Measurements from ENCODE around the gene RPS6KA5.

Gene RPS6KA5

GRCh38 chr14:91062600-91062999, 2.2 kb upstream of the RPS6KA5 start:
- H3K9me2 ChIP-seq (ENCODE audit: low read depth, low read length) = no peaks in the 10 kb centered on the region
- no peaks in the 10 kb centered on the region for H3K27me3 ChIP-seq (ENCODE audit: insufficient read depth, low read length)
- H3K4me2 ChIP-seq (ENCODE audit: low read length) = no peak overlapping the region
- no peak for TF ChIP-seq EZH2 (IDR thresholded peaks at IDR 0.05; ENCODE audit: borderline replicate concordance, low read length)
- TF ChIP-seq CTCF (IDR thresholded peaks at IDR 0.05; ENCODE audit: low read length) = no peak
- no peaks in the 10 kb centered on the region for H3K79me2 ChIP-seq (ENCODE audit: insufficient read depth, low read length)
- no peaks in the 10 kb centered on the region for H3K9me3 ChIP-seq (ENCODE audit: low read length)
- H3K27ac ChIP-seq (ENCODE audit: low read depth, low read length, poor library complexity, severe bottlenecking) = peak overlapping the region; percentile 36
- H4K20me1 ChIP-seq (ENCODE audit: insufficient read depth, low read length) = no peaks in the 10 kb centered on the region
- no peaks in the 10 kb centered on the region for H3K36me3 ChIP-seq (ENCODE audit: insufficient read depth, low read length)
- H3K4me3 ChIP-seq (ENCODE audit: low read depth, low read length, poor library complexity, severe bottlenecking) = no peak overlapping the region
- H3F3A ChIP-seq (ENCODE audit: insufficient read depth, low read length) = no peaks in the 10 kb centered on the region
- H3K4me1 ChIP-seq (ENCODE audit: insufficient read depth, low read length, severe bottlenecking) = peaks cover 32% of the 10 kb centered on the region
- H2AFZ ChIP-seq (ENCODE audit: low read length) = peak overlapping the region; percentile 99
- no peak overlapping the region for H3K9ac ChIP-seq (ENCODE audit: low read length)

- Histone ChIP-seq H3K27ac (ENCODE audit: low read depth, low read length, poor library complexity, severe bottlenecking) (peak overlapping the region; percentile 11), H3K36me3 (ENCODE audit: insufficient read depth, low read length) (no peaks in the 10 kb centered on the region)
- TF ChIP-seq CTCF (IDR thresholded peaks at IDR 0.05; ENCODE audit: low read length) = no peak
- TF ChIP-seq EZH2 (IDR thresholded peaks at IDR 0.05; ENCODE audit: borderline replicate concordance, low read length) = no peak
These were observed 831 bp upstream of the RPS6KA5 start for GRCh38 chr14:91061056-91061887.

GRCh38 chr14:91059576-91060350, 678 bp downstream of the RPS6KA5 start:
- H3K9ac ChIP-seq (ENCODE audit: low read length) = peak overlapping the region; percentile 88
- H3K79me2 ChIP-seq (ENCODE audit: insufficient read depth, low read length) = no peaks in the 10 kb centered on the region
- H3K4me3 ChIP-seq (ENCODE audit: low read depth, low read length, poor library complexity, severe bottlenecking) = peak overlapping the region; percentile 85
- H3K4me2 ChIP-seq (ENCODE audit: low read length) = peak overlapping the region; percentile 81
- peak overlapping the region; percentile 57 for H3K27ac ChIP-seq (ENCODE audit: low read depth, low read length, poor library complexity, severe bottlenecking)
- no peaks in the 10 kb centered on the region for H4K20me1 ChIP-seq (ENCODE audit: insufficient read depth, low read length)
- H3K4me1 ChIP-seq (ENCODE audit: insufficient read depth, low read length, severe bottlenecking) = peaks cover 27% of the 10 kb centered on the region
- H3F3A ChIP-seq (ENCODE audit: insufficient read depth, low read length) = no peaks in the 10 kb centered on the region
- peak overlapping the region; percentile 83; the same call in 1 of the 2 replicates for H2AFZ ChIP-seq (ENCODE audit: low read length)
- H3K27me3 ChIP-seq (ENCODE audit: insufficient read depth, low read length) = no peaks in the 10 kb centered on the region
- no peaks in the 10 kb centered on the region for H3K36me3 ChIP-seq (ENCODE audit: insufficient read depth, low read length)
- no peak for TF ChIP-seq EZH2 (IDR thresholded peaks at IDR 0.05; ENCODE audit: borderline replicate concordance, low read length)
- no peak for TF ChIP-seq CTCF (IDR thresholded peaks at IDR 0.05; ENCODE audit: low read length)
- H3K9me3 ChIP-seq (ENCODE audit: low read length) = no peaks in the 10 kb centered on the region
- H3K9me2 ChIP-seq (ENCODE audit: low read depth, low read length) = no peaks in the 10 kb centered on the region

More at GRCh38 chr14:91061056-91061887, 831 bp upstream of the RPS6KA5 start:
- no peaks in the 10 kb centered on the region for H3K27me3 ChIP-seq (ENCODE audit: insufficient read depth, low read length)
- H3K4me3 ChIP-seq (ENCODE audit: low read depth, low read length, poor library complexity, severe bottlenecking) = peak overlapping the region; percentile 85
- peak overlapping the region; percentile 59 for H3K9ac ChIP-seq (ENCODE audit: low read length)
- peak overlapping the region; percentile 74 for H3K4me2 ChIP-seq (ENCODE audit: low read length)
- H4K20me1 ChIP-seq (ENCODE audit: insufficient read depth, low read length) = no peaks in the 10 kb centered on the region
- no peaks in the 10 kb centered on the region for H3F3A ChIP-seq (ENCODE audit: insufficient read depth, low read length)
- no peaks in the 10 kb centered on the region for H3K9me2 ChIP-seq (ENCODE audit: low read depth, low read length)
- no peaks in the 10 kb centered on the region for H3K9me3 ChIP-seq (ENCODE audit: low read length)
- H3K4me1 ChIP-seq (ENCODE audit: insufficient read depth, low read length, severe bottlenecking) = peaks cover 27% of the 10 kb centered on the region
- no peaks in the 10 kb centered on the region for H3K79me2 ChIP-seq (ENCODE audit: insufficient read depth, low read length)
- 0 out of 2 replicates have a peak overlapping the region, but pooled peaks have one; percentile 4 for H2AFZ ChIP-seq (ENCODE audit: low read length)
